ENCODE results near the gene FIS1. TPM values are rescaled to one million over a fixed set of nuclear protein-coding genes. Genes with fewer than 3 reads are reported as not detected.
"Not testable (repeated sequence)": the region's sequence is repeated elsewhere in the genome, so short reads cannot be mapped to it uniquely, and the experiment has no call there.

Gene FIS1
- total RNA-seq, 1 donor from 2014 or later, result 190 TPM

DNA sequence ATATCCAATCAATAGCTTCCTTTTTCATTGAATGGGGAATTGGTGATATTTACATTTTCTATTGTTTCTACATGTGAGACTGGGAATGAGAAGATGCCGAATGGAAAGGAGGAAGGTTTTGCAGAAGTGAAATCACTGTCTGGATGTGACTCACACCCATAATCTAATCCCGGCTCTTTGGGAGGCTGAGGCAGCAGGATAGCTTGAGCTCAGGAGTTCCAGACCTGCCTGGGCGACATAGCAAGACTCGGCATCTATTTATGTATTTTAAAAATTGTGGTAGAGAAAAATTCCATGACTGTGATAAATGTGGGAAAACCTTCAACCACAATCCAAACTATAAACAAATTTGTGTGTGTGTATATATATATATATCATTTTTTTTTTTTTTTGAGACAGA lies 10.9 kb upstream of the FIS1 start:
- no peak for DNase-seq (ENCODE audit: low spot score)

GRCh38 chr7:101253199-101253598 lies 8.3 kb upstream of the FIS1 start:
- not testable (repeated sequence) for DNase-seq (ENCODE audit: low spot score)

DNA sequence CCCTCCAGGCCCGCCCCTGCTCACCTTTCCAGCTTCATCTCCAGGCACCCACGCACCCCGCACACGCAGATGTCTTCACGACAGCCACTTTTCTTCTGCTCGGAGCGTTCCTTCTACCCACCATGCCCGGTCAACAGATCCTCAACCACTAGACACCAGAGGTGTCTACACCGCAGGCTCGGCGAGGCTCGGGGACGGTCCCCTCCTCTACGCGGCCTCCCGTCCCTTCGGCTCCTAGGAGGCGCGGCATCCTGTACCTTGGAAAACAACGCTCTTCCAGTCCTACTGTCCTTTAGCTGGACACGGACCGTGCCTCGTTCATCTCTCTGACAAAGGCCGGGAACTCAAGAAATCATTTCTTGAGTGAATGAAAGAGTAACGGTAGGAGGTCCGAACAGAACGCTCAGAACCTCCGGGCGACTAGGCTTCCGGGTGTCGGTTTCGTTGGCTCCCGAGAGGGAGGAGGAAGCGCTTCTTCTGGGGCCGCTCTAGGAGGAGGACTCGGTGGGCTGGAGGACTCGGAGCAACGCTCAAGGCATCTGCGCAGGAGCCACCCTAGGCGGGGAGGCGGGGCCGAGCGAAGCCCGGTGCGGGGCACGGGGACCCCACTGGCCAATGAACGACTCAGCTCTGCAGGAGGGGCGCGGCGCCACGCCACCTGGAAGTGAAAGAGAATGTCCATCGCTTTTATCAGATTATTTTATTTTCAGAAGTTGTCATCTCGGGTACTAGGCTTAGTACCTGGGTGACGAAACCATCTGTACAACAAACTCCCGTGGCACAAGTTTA lies 7.2 kb upstream of the FIS1 start:
- peak; percentile 99 for DNase-seq (ENCODE audit: low spot score)

DNA sequence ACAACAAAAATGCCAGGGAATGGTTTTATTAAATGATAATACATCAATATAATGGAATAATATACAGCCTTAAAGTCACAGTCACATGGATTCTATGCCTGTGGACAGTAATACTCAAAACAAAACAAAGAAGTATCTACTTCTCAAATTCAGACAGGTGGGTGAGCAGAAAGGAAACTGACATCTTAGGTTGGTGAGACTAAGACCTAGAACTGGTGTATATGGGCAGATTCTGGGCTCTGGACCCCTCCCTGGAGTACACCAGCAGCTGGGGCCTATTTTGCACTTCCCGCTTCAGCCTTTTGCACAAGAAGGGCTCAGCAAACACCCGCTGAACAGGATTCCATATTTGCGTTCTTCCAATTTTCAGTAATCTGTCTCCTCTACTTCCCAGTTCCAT lies 5.4 kb upstream of the FIS1 start:
- DNase-seq (ENCODE audit: low spot score), result no peak

- no peak for DNase-seq (ENCODE audit: low spot score)
Measured at GRCh38 chr7:101248276-101248675, 3.4 kb upstream of the FIS1 start.

GRCh38 chr7:101245147-101245668 lies 327 bp upstream of the FIS1 start:
- DNase-seq (ENCODE audit: low spot score), result no peak

DNA sequence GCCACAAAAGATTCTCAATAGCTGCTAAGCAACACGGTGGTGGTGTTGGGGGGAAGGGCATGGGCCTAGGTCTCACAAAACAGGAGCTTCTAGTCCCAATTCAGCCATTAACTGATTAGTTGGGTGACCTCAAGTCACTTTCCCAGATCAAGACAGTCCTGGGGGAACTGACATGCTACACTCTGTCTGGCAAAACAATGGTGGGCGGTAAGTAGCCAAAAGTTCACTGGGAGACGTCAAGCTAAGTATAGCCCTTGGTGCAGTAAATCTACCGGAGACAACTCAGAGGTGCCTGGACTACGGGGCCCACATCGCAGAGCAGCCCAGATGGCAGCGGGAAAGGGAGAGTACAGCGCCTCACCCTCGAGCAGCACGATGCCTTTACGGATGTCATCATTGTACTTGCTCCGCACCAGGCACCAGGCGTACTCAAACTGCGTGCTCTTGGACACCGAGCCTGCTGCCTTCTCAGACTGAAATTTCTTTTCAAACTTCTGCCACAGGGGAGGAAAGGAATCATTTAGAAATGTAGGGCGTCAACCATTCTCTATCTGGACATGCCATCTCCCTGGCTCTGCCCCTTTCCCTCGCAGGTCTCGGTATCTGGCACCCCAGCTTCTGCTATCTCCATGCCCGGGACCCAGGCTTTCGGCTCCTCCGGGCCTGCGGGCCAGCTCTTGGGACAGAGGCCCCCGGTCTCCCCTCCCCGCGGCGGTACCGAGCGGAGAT lies 1.1 kb downstream of the FIS1 start:
- no peak for DNase-seq (ENCODE audit: low spot score)

DNA sequence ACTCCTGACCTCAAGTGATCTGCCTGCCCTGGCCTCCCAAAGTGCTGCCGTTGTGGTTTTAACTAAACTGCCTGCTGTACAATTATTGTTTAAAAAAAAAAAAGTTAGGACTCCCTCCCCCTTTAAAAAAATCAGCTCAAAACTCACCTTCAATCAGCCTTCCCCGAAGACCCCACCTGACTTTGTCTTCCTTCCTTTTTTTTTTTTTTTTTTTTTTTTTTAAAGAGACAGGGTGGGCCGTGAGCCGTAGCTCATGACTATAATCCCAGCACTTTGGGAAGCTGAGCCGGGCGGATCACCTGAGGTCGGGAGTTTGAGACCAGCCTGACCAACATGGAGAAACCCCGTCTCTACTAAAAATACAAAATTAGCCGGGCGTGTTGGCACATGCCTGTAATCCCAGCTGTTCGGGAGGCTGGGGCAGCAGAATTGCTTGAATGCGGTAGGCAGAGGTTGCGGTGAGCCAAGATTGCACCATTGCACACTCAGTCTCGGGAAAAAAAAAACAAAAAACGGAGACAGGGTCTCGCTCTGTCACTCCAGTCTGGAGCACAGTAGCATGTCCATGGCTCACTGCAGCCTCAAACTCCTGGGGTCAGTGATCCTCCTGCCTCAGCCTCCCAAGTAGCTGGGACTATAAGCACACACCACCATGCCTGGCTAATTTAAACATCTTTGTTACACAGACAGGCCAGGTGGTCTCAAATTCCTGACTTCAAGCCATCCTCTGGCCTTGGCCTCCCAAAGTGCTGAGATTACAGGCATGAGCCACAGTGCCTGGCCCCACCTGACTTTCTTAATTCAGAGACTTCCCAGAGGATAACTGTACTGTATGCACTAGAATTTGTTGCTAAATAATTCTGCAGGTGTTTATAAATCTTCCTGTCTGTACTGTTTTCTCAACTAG lies 3.2 kb downstream of the FIS1 start:
- no peak for DNase-seq (ENCODE audit: low spot score)

DNA sequence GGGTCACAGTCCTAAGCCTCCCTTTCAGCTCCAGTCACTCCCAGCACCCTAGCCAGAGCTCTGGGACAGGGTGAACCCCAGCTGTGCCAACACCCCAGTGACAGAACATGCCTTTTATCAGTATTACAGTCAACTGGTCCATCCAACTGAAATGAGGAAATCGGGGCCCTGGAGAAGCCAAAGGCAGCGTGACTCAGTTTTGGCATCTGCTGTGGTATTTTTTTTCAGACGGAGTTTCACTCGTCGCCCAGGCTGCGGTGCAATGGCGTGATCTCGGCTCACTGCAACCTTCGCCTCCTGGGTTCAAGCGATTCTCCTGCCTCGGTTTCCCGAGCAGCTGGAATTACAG lies 3.9 kb downstream of the FIS1 start:
- no peak for DNase-seq (ENCODE audit: low spot score)

GRCh38 chr7:101240226-101241014 lies 4.5 kb downstream of the FIS1 start:
- peak; percentile 47 for DNase-seq (ENCODE audit: low spot score)

- DNase-seq (ENCODE audit: low spot score), result no peak
Measured at GRCh38 chr7:101239951-101240220, 5.0 kb downstream of the FIS1 start.

DNA sequence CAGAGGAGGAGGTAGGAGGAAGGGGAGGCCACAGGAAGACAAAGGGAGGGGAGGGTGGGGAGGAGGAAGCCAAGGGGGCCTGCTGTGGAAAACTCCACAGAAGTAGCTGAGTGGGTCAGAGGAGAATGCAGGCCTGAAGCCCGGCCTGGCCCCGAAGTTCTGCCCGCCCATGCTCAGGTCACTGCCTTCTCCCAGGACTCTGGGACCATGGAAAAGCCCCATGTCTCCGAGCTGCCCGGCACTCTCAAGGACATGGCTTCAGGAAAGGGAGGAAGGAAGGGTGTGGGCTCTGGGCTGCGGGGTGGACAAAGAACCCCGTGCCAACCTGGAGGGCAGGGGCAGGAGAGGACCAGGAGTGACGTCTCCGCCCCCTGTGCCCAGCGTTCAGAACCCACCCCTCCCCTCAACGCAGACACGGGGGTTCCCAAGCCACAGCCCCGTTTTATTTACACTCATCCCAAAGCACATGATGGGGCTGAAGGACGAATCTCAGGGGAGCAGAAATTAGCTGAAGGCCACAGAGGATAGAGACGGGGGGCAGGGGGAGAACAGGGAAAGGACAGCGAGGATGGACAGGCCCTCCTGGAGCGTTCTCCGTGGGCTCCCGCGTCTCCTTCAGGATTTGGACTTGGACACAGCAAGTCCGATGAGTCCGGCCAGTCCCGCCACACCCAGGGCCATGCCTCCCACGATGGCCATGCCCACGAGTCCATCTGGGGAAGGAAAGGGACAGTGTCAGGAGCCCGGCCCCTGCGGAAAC lies 5.5 kb downstream of the FIS1 start:
- DNase-seq (ENCODE audit: low spot score), result no peak

DNA sequence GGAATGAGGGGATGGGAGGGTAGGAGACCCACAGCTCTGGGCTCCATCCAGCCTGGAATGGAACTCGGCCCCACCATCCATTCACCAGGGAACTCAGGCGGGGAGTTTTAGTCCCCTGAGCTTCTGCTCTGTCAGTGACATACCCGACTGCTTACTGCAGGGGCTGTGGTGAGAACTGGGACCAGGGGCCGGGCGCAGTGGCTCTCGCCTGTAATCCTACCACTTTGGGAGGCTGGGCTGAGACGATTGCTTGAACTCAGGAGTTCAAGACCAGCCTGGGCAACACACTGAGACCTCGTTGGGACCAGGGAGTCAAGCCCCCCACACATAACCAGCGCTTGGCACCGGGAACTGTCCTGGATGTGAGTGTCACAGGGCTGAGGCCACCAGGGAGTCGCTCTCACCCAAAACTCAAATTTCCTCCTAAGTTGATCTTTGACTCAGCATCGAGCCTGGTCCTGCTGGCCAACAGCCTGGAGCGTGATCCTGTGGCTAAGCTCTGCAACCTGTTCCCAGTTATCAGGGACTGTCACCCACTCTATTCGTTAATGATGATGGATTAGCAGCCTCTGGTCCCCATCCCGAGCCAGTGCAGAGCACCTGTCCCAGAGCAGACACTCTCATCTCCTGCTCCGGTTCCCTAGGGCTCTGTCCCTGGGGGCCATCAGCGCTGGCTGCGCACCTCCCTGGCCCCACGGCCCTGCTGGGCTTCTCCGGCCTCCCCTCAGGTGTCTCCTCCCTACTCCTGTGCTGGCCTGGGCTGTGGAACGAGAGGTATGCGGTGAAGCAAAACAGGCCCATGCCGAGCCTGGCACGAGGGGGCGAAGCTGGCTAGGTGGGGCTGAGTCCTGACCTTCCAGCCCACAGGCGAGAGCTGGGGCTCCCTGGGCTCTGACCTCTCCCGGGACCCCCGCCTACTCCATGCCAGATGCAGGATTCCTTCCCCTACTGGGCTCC lies 6.4 kb downstream of the FIS1 start:
- no peak for DNase-seq (ENCODE audit: low spot score)

- peak; percentile 52 for DNase-seq (ENCODE audit: low spot score)
Measured at GRCh38 chr7:101237206-101238067, 7.4 kb downstream of the FIS1 start, which contains the start of gene CLDN15. Gene CLDN15 (minus strand): TSS chr7:101237802. CDS start chr7:101237581, 221 bp downstream.

DNA sequence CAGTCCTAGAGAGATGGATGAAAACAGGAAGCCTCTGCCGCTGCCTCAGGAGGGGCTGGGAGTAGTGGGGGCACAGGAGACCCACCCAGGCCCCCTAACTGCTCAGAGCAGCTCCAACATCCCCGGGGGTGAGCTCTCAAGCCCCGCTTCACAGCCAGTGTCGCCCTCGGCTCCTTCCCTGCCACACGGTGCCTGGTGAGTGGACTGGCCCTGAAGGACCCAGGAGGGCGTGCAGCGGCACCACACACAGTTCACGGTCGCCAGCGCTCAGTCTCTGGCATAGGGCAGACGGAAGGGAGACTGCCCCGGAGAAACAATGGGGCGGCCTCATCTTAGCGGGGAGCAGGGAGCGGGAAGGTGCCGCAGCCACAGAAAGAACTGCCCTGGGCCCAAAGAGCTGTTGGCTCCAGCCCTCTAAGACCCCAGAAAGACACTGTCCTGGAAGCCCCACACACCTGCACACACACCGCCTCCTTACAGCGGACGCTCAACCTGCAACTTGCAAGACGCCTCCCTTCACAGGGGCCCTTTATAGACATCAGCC lies 8.5 kb downstream of the FIS1 start:
- DNase-seq (ENCODE audit: low spot score), result no peak

DNA sequence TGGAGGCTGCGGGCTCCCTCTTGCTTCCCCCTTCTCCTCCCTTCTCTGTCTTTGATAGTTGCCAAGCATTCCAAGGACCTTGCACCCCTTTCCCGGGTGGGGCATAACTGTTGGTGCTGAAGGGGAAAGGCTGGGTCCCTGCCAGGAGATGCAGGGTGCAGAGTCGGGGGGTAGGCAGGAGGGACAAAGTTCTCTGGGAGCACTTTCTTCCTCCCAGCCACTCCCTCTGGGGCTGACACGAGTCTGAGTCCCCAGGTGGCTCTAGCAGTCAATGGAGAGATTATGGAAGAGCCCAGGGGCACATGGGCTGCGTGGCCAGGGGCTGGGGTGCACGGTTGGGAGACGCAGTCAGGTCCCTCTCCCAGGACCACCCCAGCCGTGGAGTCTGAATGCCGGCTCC lies 9.4 kb downstream of the FIS1 start:
- peak; percentile 57 for DNase-seq (ENCODE audit: low spot score)

GRCh38 chr7:101235050-101235449 lies 9.8 kb downstream of the FIS1 start:
- no peak for DNase-seq (ENCODE audit: low spot score)

DNA sequence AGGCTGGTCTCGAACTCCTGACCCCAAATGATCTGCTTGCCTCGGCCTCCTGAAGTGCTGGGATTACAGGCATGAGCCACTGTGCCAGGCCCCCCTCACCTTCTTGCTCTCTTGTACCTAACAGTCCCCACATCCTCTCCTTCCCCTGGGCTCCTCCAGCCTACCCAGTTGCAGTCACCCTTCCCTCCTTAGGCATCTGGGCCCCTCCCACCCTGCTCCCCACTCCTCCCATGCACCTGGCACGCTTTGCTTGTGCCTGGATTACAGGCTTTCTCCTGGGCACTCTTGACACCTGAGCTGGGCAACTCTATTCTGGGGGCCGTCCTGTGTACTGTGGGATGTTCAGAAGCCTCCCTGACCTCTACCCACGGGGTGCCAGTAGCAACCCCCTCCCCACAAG lies 10.2 kb downstream of the FIS1 start:
- no peak for DNase-seq (ENCODE audit: low spot score)

Data from mucosa of gallbladder (tissue), 1 donor.